Renal pelvis (tissue), 4 donors: Measurements from ENCODE around the gene INO80C. TPM values are rescaled to one million over a fixed set of nuclear protein-coding genes. Genes with fewer than 3 reads are reported as not detected.
"Not testable (repeated sequence)": the region's sequence is repeated elsewhere in the genome, so short reads cannot be mapped to it uniquely, and the experiment has no call there.

Experiments
- DNase-seq: peaks from one replicate; pipeline ENCODE4 v3.0.0-alpha.2; 2013
- polyA plus RNA-seq, 3 donors: library from polyadenylated mRNA; unstranded; fragments of 120-200 nt; gene quantifications; one replicate each; pipeline ENCODE4 v1.2.1, GENCODE V29; 2013; ENCODE audit not compliant: insufficient read length in 3 of 3

INO80C gene
- polyA plus RNA-seq, 3 donors, result 23.1 to 36.9 (median 28.9) TPM

GRCh38 chr18:35491700-35492077 is 6.1 kb downstream of the INO80C start:
- DNase-seq, result no peak

GRCh38 chr18:35490894-35491699 is 6.7 kb downstream of the INO80C start:
- DNase-seq, result no peak

GRCh38 chr18:35489913-35490490 is 7.8 kb downstream of the INO80C start:
- no peak for DNase-seq

GRCh38 chr18:35489281-35489680 is 8.5 kb downstream of the INO80C start:
- not testable (repeated sequence) for DNase-seq

GRCh38 chr18:35488396-35488795 is 9.4 kb downstream of the INO80C start:
- not testable (repeated sequence) for DNase-seq

- DNase-seq, result not testable (repeated sequence)
Measured at GRCh38 chr18:35487525-35487924, 10.2 kb downstream of the INO80C start.

DNA sequence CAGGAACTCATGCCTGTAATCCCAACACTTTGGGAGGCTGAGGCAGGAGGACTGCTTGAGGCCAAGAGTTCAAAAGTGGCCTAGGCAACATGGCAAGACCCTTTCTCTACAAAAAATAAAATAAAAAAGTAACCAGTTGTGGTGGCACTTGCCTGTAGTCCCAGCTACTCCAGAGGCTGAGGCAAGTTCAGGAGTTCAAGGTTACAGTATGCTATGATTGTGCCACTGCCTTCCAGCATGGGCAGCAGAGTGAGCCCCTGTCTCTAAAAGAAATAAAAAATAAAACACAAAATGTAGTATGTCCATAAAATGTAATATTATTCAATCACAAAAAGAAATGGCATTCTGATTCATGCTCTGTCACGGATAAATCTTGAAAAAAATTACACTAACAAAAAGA is 11.9 kb downstream of the INO80C start:
- no peak for DNase-seq

GRCh38 chr18:35484034-35484433 is 13.7 kb downstream of the INO80C start:
- no peak for DNase-seq

DNA sequence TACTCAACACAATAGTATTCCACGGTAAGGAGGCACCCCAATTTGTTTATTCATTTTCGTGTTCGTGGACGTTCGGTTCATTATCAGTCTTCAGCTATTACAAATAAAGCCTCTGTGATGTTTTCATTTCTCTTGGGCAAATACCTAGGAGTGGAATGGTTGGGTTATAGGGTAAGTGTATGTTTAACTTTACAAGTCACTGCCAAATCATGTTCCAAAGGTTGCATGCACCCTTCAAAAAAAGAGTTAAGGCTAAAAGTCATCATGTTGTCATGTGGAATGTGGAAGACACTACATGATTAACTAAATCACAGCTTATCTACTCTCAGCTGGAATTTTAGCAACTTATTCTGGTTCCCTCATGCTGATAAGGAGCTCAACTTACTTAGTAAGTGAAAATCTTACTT is 15.8 kb downstream of the INO80C start:
- no peak for DNase-seq

DNA sequence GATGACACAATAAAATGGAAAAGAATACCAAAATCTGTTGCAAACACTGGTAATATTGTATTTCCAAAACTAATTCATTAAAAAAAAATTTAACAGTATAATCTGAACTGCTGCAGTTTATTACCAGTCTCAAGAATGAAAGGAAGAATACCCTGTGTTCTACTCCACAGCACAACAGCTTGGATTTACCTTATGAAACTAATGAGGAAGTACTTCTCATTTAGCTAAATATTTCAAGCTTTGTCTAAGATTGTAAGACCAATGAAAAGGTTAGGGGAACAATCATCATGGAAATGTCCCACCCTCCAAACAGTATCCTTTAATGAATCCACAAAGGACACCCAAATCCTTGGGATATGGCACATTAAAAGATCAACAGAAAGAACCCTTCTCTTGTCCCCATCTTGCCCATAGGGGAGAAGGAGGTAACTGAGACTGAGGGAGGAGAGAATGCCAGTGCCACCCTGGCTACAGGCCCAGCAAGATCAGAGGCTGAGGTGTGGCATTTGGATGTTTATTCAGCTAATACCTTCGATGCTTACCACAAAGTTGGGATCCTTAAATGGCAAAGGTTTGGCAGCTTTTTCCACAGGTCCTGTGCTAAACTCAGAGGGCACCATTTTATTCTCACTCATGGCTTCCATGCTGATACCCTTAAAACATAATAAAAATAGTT is 17.7 kb downstream of the INO80C start:
- DNase-seq, result no peak

DNA sequence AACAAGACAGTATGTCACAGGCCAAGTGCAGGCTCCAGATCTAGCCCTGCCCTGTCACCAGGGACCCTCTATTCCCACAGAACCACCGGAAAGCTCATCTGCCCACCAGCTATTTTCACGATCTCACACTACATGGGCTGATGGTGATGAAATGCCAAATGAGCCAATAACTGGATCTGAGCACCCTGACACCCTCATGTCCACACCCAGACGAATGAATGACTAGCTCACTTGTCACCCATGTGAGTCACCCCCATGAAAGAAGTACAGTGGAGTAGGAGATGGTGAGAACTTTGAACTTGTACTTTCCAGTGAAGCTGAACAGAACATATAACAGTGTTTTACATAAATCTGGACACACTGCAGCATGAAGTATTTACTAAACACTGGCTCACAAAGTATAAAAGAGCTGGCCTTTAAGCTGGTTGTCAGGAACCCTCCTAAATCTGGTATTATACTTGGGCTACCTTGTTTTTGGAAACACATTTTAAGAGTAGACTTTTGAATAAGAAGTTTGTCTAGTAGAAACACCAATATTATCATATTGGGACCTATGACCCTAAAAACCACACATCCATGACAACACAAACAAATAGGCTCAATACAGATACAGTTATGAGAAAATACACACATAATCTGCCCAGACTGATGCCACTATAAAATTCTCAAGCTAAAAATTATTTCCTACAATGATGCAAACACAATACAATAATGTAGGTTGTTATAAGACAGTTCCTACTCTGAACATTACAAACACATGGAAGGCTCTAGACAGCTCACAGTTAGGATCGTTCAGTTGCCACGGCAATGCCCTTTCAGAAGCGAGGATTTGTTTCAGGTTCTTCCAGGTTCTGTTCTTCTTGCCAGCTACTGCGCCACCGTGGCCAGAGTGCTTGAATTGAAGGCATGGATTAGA is 19.0 kb downstream of the INO80C start:
- DNase-seq, result no peak

GRCh38 chr18:35477974-35478373 is 19.8 kb downstream of the INO80C start:
- no peak for DNase-seq

- no peak for DNase-seq
Measured at GRCh38 chr18:35477497-35477896, 20.3 kb downstream of the INO80C start.

GRCh38 chr18:35474884-35475283 is 22.9 kb downstream of the INO80C start:
- DNase-seq, result no peak

GRCh38 chr18:35473562-35473961 is 24.2 kb downstream of the INO80C start:
- DNase-seq, result no peak

DNA sequence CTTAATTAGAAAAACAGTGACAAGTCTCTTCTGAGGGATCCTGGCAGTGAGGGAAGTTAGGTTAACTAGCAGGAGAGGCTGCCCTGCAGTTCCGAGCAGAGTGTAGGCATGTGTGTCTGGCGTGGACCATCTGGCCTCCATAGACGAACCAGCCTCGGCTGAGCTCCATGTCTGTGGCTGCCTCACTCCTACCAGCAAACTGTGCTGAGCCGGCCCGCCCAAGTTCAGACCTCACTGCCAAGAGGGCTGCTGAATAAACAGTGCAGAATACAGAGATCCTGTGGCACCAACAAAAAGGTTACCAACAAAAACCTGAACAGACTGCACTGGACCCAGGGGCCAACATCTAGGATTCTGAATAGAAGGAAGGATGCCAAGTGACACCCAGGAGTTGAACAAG is 27.3 kb downstream of the INO80C start:
- DNase-seq, result no peak

- no peak for DNase-seq
Measured at GRCh38 chr18:35469725-35470124, 28.0 kb downstream of the INO80C start.

DNA sequence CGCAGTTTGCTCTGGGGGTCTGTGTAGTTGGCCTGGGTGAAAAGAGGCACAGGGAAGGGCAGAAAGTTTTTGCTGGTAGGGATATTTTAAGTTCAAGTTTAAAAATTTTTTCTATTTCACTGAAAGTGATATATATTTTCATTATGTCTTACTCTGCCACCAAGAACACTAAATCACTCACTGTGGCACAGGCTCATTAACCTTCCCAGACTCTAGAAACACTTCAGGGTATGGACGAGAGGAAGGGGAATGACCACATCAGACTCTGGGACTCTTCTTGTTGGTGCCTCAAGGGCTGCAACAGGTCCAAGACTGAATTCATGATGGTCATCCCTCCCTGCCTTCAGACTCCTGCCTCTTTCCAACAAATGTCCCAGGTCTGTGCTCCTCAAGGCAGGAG is 29.0 kb downstream of the INO80C start:
- DNase-seq, result no peak

DNA sequence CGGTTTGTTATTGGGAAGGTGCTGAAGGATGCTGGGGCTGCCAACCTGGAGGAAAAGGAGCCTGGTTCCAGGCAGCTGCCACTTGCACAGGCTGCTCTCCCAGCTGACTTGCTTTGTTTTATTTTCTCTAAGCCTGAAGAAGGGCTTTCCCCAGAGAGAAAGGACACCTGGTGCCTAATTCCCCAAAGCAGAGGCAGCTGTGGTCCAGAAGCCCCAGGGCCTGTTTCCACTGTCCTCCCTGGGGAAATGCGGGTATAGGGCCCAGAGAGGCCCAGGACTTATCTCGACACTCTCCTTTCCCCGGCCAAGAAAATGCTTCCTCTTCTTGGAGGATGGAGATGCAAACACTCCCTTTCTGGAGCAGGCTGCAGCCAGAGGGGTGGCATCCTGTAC is 30.1 kb downstream of the INO80C start:
- no peak for DNase-seq

DNA sequence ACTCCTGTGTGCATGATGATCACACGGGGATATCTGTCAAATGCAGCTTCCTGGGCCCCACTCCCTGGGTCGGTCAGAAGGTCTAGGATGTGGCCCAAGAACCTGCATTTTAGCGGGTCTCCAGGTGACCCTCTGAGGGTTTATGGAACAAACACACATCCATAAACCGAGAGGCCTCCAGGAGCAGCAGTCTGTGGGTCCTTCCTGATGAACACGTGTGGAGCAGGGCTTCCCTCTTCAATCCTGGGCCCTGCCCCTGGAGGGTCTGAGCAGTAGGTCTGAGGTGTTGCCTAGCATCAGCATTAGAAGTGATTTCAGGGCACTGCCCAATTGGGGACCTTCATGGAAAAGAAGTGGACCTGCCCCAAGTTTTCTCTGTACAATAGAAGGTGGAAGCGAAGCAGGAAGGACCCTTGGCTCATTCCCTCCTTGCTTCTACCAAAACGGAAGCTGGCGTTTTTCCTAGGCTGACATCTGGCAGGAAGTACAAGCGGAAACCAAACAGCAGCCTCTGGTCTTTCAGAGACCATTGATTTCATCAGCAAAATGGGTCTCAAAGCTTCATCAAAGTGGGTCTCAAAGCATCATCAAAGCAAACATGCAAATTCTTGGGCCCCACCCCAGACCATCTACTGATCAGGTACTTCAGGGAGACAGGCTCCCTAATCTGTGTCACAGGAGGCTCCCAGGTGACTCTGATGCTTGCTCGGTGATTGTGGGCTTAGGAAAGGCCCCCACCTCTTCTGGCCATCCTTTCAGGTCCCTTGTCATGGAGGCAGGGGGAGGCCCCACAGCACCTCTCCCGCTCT is 30.7 kb downstream of the INO80C start:
- DNase-seq, result no peak

DNA sequence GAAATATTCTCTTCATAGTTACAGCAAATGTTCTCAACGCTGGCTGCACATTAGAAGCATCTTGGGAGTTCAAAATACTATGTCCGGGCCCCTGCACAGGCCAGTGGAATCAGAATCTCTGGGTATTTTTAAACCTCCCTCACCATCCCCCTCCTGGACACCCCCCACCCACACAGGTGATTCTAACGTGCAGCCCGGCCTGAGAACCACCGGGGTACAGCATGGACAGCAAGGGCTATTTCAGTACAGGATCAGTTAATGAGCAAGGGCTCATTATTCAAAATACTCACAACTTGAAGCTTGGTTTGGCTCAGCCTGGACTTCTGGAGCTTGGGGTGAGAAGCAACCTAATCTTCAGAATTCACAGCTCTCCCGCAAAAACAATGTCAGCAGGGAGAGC is 31.4 kb downstream of the INO80C start:
- no peak for DNase-seq
